Adrenal gland (tissue), 5 donors: ENCODE results near the gene NUP160.

Source experiments
- POLR2A ChIP-seq, 2 donors: fragments of 450-650 bp; IDR thresholded peaks; one replicate each; pipeline ENCODE4 v1.6.1; 2017; ENCODE audit warnings: antibody characterized with exemption in 2 of 2, mild to moderate bottlenecking in 2 of 2, moderate library complexity in 1 of 2
- TF ChIP-seq, protein P1 (sequence below), 6 experiments: fragments of 450-650 bp in 4 of 6; fragments of 200-600 bp in 2 of 6; sonication (generic) in 1 of 6; IDR thresholded peaks; 1 replicate in 5 of 6; 2 replicates in 1 of 6; pipeline versions ENCODE4 v1.5.1 to v1.8.0; 2016 to 2021; ENCODE audit warnings: antibody characterized with exemption in 6 of 6, mild to moderate bottlenecking in 2 of 6, moderate library complexity in 1 of 6
- donor health status: DM: no; HTN: no; CAD: no.

GRCh38 chr11:47861728-47862127 lies 13.6 kb upstream of the NUP160 start:
- TF ChIP-seq, protein P1, sequence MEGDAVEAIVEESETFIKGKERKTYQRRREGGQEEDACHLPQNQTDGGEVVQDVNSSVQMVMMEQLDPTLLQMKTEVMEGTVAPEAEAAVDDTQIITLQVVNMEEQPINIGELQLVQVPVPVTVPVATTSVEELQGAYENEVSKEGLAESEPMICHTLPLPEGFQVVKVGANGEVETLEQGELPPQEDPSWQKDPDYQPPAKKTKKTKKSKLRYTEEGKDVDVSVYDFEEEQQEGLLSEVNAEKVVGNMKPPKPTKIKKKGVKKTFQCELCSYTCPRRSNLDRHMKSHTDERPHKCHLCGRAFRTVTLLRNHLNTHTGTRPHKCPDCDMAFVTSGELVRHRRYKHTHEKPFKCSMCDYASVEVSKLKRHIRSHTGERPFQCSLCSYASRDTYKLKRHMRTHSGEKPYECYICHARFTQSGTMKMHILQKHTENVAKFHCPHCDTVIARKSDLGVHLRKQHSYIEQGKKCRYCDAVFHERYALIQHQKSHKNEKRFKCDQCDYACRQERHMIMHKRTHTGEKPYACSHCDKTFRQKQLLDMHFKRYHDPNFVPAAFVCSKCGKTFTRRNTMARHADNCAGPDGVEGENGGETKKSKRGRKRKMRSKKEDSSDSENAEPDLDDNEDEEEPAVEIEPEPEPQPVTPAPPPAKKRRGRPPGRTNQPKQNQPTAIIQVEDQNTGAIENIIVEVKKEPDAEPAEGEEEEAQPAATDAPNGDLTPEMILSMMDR (IDR thresholded peaks at IDR 0.05), result no peak
- no peak for TF ChIP-seq POLR2A (IDR thresholded peaks at IDR 0.05)
